Stimulated activated CD4-positive, alpha-beta T cell treated with anti-CD3 and anti-CD28 coated beads, TNF-alpha, amount 100 ng/mL, for 4 hours (primary cell): ENCODE data around the gene RBM5.

Experiments used
- DNase-seq, 3 experiments: peaks; one replicate each; pipeline ENCODE4 v3.0.0-alpha.2; 2020; ENCODE audit warnings: low read depth in 3 of 3

Gene RBM5

GRCh38 chr3:50121072-50122032 is 32.6 kb downstream of the RBM5 start:
- DNase-seq, result peak; percentile 40 to 50 (median 49)

- no peak for DNase-seq
These were observed 33.4 kb downstream of the RBM5 start for GRCh38 chr3:50122071-50122470.

DNA sequence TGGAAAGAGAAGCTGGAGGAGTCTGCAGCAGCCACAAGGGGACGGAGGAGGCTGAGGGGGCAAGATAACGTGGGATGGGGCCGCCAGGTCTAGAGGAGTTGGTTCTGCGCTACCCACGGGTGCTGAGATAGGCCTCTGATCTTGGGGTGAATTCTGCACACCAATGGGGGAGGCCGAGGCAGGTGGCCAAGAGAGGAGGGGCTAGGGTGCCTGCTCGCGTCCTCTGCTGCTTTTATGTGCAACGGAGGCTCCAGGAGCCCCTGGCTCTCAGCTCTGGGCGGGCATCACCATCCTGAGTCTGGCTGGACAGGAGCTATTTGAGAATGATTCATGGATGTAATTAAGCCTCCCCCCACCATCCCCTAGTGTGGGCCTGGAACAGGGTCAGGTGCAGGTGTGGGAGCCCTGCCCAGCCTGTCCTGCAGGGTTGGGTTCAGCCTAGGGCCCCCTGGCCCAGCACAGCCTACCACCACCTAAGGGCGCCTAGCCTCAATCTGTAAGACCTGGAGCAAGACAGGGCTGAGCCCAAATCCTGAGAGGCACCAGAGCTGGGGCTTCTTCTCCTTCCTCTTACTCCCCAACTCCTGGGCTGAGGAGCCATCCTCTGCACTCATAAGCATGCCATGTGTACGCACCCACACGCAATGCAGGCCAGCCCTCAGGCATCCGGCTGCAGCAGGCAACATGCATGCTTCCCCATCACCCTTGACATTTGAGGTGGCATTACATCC is 34.1 kb downstream of the RBM5 start:
- no peak for DNase-seq

GRCh38 chr3:50123394-50124051 is 34.8 kb downstream of the RBM5 start:
- DNase-seq, result no peak

DNA sequence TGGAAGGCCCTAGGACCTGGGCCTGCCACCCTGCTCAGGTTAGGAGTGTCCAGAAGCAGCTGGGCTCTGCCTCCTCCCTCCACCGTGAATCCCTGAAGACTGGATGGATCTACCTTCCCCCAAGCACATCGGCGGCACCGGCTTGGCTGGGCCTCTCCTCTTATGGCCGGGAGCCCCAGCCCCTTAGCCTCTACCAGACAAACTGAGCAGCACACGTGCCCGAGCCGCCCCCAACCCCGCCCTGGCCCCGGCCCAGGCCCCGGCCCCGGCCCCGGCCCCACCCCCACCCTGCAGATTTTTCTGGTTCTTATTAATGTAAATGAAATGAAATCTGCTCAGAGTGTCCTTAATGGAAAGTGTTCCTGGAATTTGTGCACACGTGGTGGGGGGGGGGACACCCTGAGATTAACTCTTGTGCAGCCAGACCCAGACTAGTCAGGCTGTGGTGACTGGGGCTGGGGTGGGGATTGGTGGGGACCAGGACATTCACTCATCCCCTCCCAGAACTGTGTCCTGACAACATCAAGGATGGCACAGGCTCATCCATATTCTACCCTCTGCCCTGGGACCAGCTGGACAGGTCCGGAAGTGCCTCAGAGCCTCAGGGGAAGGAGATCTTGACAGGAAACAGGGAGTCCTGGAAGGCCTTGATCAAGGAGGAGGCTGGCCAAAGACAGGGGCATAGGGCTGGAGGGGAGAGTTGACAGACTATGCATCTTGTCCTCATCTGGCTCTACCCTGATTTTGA is 35.5 kb downstream of the RBM5 start:
- no peak for DNase-seq

GRCh38 chr3:50124800-50125178 is 36.1 kb downstream of the RBM5 start:
- DNase-seq, result no peak

GRCh38 chr3:50125541-50126286 is 37.0 kb downstream of the RBM5 start:
- no peak for DNase-seq

GRCh38 chr3:50126287-50127211 is 37.8 kb downstream of the RBM5 start:
- no peak for DNase-seq

GRCh38 chr3:50127251-50127691 is 38.6 kb downstream of the RBM5 start:
- no peak for DNase-seq

- DNase-seq, result no peak
These were observed 39.3 kb downstream of the RBM5 start for GRCh38 chr3:50128001-50128400.

DNA sequence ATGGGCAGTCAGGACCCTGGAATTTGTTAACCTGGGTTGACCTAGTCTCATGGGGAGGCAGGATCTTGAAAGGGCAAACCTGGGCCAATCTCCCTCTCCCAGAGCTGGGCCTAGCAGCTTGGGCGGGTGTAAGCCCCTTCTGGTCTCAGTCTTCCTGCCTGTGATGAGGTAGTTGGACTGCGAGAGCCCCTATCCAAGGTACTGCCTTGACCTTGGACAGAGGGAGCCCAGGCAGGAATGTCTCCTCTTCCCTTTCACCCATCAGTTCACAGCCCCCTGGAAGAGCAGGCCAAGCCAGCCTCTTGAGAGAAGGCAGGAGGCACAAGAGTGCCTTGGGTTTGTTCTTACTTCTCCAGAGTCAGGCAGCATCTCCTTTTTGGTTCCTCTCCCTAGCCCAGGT is 41.7 kb downstream of the RBM5 start:
- DNase-seq, result no peak

DNA sequence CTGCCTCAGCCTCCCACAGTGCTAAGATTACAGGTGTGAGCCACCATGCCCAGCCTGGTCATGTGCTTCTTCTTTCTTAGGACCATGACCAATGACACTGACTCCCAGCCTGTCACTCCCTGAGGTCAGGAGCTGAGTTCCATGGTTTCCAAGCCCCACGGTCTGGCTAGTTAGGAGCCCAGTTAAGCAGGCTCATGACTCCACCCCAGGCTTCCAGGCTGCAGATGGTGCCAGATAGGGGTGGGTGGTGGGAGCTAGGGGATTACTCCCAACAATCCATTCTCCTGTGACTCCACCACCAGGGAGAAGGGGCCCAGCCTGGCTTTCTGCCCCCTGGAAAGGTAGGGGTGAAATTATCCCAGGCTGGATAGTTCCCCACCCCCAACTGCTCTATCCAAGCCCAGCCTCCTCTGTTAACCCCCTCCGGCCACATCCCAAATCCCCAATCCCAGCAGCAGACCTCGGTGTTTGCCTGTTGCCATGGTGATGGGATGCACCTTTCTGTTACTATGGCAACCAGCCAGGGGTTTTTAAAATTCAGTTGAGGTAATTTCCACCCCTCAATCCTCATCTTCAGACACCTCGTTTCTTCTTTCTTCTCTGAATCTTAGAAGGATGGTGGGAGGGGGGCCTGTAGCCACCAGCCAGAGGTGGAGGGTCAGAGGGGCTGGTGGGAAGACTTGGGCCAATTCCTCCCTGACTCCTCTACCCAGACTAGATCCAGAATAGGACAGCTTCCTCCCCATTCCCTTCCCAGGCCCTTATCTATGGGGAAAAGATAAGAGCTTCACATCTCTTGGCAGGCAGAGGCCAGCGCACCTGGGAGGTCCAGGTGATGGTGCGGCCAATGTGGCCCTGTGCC is 43.9 kb downstream of the RBM5 start:
- DNase-seq, result no peak

- no peak for DNase-seq
These were observed 44.5 kb downstream of the RBM5 start for GRCh38 chr3:50133283-50133615.

GRCh38 chr3:50134367-50134766 is 45.6 kb downstream of the RBM5 start:
- DNase-seq, result no peak

- no peak for DNase-seq
These were observed 47.2 kb downstream of the RBM5 start for GRCh38 chr3:50135964-50136363.

DNA sequence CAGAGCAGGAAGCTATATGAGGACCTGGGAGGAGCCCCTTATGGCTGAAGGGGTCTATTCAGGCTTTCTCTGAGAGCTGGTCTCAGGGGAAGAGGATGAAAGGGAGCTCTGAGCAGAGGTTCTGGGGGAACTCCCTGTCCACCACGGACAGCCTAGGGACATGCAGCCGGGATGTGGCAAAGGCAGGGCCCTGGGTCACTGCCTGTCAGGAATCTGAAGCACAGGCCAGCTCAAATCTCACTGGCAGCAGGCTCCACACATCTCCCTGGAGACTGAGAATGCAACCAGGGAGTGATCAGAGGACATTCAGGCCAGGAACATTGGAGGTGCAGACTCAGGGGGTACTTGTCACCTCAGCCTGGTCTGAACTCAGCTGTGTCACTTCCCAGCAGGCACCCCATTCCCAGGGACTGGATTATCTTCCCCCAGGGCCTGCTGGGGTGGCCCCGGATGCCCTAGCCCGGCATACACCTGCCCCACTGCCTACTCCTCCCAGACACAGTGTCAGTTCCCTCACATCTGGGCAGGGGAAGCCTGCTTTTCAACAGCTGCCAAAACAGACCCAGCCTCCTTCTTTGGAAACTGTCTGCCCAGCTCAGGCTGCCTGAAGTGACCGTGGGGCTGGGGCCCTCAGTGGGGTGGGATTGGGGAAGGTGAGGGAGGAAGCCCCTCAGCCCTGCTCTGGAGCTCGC is 48.1 kb downstream of the RBM5 start:
- no peak for DNase-seq

DNA sequence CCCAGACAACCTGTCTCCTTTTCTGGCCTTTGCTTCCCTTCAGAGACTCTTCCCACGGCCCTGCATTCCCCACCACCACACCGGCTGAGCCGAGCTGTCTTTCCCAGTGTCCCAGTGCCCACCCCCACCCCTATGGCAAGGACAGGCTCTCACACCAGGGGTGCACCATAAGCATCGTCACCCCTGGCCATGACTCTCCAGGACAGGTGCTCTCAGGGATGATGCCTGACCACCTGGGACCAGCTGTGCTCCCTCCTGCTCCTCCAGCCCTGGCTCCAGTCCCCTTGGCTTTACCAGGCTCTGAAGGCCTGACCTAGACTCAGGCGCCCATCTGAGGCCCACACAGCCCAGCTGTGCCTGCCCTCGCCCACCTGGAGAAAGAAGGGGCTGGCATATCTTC is 48.8 kb downstream of the RBM5 start:
- DNase-seq, result no peak
